ENCODE measurements around the gene MBOAT1. TPM values are rescaled to one million over a fixed set of nuclear protein-coding genes. Genes with fewer than 3 reads are reported as not detected.

Gene MBOAT1, protein sequence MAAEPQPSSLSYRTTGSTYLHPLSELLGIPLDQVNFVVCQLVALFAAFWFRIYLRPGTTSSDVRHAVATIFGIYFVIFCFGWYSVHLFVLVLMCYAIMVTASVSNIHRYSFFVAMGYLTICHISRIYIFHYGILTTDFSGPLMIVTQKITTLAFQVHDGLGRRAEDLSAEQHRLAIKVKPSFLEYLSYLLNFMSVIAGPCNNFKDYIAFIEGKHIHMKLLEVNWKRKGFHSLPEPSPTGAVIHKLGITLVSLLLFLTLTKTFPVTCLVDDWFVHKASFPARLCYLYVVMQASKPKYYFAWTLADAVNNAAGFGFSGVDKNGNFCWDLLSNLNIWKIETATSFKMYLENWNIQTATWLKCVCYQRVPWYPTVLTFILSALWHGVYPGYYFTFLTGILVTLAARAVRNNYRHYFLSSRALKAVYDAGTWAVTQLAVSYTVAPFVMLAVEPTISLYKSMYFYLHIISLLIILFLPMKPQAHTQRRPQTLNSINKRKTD
- polyA plus RNA-seq (not detected in 2 replicates), polyA minus RNA-seq (0.81 TPM in 1 of 2 replicates, not detected in the other)

DNA sequence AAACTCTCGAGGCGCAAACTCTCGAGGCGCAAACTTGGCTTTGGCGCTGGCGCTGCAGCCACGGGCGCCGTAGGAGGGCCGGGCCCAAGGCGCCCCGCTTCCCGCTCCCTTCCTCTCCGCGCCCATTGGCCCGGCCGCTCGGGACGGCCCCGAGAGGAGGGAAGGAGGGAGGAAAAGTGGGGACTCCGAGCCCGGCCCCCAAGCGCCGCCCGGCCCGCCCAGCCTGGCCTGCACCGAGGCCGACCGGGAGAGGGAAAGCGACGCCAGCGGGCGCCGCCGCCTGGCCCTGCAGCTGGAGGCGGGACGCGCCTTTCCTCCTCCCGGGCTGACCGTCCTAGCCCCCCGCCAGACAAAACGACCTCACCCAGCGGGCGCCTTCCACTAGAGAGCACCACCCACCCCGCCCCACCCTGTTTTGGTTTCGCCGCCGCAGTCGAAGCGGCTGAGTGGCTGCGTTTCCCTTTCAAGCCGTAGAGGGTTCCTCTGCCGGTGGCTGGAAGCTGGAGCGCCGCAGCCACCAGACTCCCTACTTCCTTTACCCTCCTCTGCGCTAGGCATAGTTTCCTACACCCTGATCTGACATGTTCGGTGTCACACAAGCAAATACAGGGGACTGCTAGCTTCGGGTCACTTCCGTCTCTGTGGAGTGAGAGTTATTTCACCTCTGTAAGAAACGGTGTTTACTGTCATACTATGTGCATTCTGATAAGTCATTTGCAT is at the start of gene MBOAT1:
Gene MBOAT1, minus strand, starts transcription at position 78 of the 720 bp plus-strand sequence. CDS start 235 bp downstream, outside the sequence.
- Histone ChIP-seq H3K9me3 (ENCODE audit: low read length) (no peaks in the 10 kb centered on the region), H3K36me3 (ENCODE audit: insufficient read depth, low read length) (no peaks in the 10 kb centered on the region), H3K27ac (ENCODE audit: low read length) (no peak within 1 kb of the TSS), H3K27me3 (ENCODE audit: insufficient read depth, low read depth, low read length) (peaks cover 35% of the 10 kb centered on the region), H3K4me3 (ENCODE audit: low read length) (peak within 1 kb of the TSS; percentile 83), H3K9me2 (ENCODE audit: insufficient read depth, low read length) (no peaks in the 10 kb centered on the region), H2AFZ (ENCODE audit: low read depth, low read length) (peak within 1 kb of the TSS; percentile 0), H3F3A (ENCODE audit: insufficient read depth, low read length, poor library complexity, severe bottlenecking) (peaks cover 6% of the 10 kb centered on the region), H3K9ac (ENCODE audit: low read length) (peak within 1 kb of the TSS; percentile 50), H4K20me1 (ENCODE audit: insufficient read depth) (no peaks in the 10 kb centered on the region), H3K4me2 (ENCODE audit: low read length) (peak within 1 kb of the TSS; percentile 82), H3K79me2 (replicated peaks; ENCODE audit: insufficient read depth, low read length) (no peaks in the 10 kb centered on the region)
- peak; percentile 8 for TF ChIP-seq RAD21 (conservative IDR thresholded peaks at IDR 0.05)
- TF ChIP-seq CTCF (IDR thresholded peaks at IDR 0.05; ENCODE audit: poor library complexity, severe bottlenecking): peak; percentile 14
- TF ChIP-seq POLR2AphosphoS5 (IDR thresholded peaks at IDR 0.05): no peak

DNA sequence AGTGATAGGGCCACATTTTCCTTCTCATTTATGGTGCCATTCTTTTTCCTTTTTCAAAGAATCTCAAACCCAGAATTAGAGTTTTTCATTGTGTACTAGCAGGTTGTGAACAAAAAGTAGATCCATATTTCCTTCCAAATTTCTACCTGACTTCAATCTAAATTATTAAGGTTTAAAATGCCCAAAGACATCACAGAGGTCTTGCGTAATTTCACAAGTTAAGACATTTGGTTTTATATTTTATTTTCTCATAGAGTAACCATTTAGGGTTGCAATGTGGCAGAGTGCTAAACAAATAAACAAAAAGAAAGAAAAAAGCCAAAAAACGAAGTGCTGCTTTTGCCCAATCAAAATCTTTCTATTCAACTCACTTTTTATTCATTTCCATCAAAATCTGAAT is 49.4 kb upstream of the MBOAT1 start:
- H3K79me2 ChIP-seq (replicated peaks; ENCODE audit: insufficient read depth, low read length): no peaks in the 10 kb centered on the region
- H3K36me3 ChIP-seq (ENCODE audit: insufficient read depth, low read length): no peaks in the 10 kb centered on the region
- H3K9ac ChIP-seq (ENCODE audit: low read length): no peak overlapping the region
- no peaks in the 10 kb centered on the region for H3K9me2 ChIP-seq (ENCODE audit: insufficient read depth, low read length)
- TF ChIP-seq RAD21 (conservative IDR thresholded peaks at IDR 0.05): no peak
- TF ChIP-seq EP300 (conservative IDR thresholded peaks at IDR 0.05; ENCODE audit: poor library complexity, severe bottlenecking): no peak
- no peak for TF ChIP-seq CTCF (IDR thresholded peaks at IDR 0.05; ENCODE audit: poor library complexity, severe bottlenecking)
- no peak for TF ChIP-seq TAF1 (IDR thresholded peaks at IDR 0.05; ENCODE audit: low read depth)
- no peak for TF ChIP-seq MXI1 (conservative IDR thresholded peaks at IDR 0.05; ENCODE audit: poor library complexity, severe bottlenecking)
- TF ChIP-seq EZH2 (IDR thresholded peaks at IDR 0.05; ENCODE audit: borderline replicate concordance, insufficient read depth, low read length, poor library complexity, severe bottlenecking): no peak
- TF ChIP-seq SMC3 (conservative IDR thresholded peaks at IDR 0.05; ENCODE audit: poor library complexity): no peak
- TF ChIP-seq POLR2AphosphoS5 (IDR thresholded peaks at IDR 0.05): no peak
- TF ChIP-seq, protein P1, sequence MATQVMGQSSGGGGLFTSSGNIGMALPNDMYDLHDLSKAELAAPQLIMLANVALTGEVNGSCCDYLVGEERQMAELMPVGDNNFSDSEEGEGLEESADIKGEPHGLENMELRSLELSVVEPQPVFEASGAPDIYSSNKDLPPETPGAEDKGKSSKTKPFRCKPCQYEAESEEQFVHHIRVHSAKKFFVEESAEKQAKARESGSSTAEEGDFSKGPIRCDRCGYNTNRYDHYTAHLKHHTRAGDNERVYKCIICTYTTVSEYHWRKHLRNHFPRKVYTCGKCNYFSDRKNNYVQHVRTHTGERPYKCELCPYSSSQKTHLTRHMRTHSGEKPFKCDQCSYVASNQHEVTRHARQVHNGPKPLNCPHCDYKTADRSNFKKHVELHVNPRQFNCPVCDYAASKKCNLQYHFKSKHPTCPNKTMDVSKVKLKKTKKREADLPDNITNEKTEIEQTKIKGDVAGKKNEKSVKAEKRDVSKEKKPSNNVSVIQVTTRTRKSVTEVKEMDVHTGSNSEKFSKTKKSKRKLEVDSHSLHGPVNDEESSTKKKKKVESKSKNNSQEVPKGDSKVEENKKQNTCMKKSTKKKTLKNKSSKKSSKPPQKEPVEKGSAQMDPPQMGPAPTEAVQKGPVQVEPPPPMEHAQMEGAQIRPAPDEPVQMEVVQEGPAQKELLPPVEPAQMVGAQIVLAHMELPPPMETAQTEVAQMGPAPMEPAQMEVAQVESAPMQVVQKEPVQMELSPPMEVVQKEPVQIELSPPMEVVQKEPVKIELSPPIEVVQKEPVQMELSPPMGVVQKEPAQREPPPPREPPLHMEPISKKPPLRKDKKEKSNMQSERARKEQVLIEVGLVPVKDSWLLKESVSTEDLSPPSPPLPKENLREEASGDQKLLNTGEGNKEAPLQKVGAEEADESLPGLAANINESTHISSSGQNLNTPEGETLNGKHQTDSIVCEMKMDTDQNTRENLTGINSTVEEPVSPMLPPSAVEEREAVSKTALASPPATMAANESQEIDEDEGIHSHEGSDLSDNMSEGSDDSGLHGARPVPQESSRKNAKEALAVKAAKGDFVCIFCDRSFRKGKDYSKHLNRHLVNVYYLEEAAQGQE (IDR thresholded peaks at IDR 0.05; ENCODE audit: borderline replicate concordance): no peak
- H2AFZ ChIP-seq (ENCODE audit: low read depth, low read length): no peak overlapping the region
- H3K4me2 ChIP-seq (ENCODE audit: low read length): no peak overlapping the region
- H3K27me3 ChIP-seq (ENCODE audit: insufficient read depth, low read depth, low read length): no peaks in the 10 kb centered on the region
- no peak overlapping the region for H3K27ac ChIP-seq (ENCODE audit: low read length)
- no peaks in the 10 kb centered on the region for H4K20me1 ChIP-seq (ENCODE audit: insufficient read depth)
- no peaks in the 10 kb centered on the region for H3F3A ChIP-seq (ENCODE audit: insufficient read depth, low read length, poor library complexity, severe bottlenecking)
- no peak overlapping the region for H3K4me3 ChIP-seq (ENCODE audit: low read length)
- no peaks in the 10 kb centered on the region for H3K9me3 ChIP-seq (ENCODE audit: low read length)
